Suprapubic skin (tissue), 4 donors: ENCODE data around the gene SERTAD1.

Experiments used
- CTCF ChIP-seq, 2 donors: fragments of 200-600 bp in 1 of 2; fragments of 450-650 bp in 1 of 2; sonication (generic) in 1 of 2; IDR thresholded peaks; one replicate each; pipeline ENCODE4 v1.5.1; 2016 to 2019; ENCODE audit warnings: antibody characterized with exemption in 2 of 2, mild to moderate bottlenecking in 1 of 2, moderate library complexity in 1 of 2
- EP300 ChIP-seq: sonication (generic); formaldehyde crosslinking; IDR thresholded peaks from one replicate; pipeline ENCODE4 v1.6.1; 2017; ENCODE audit warnings: antibody characterized with exemption
- POLR2A ChIP-seq, 2 donors: fragments of 450-650 bp; IDR thresholded peaks; one replicate each; pipeline ENCODE4 v1.6.1; 2017; ENCODE audit warnings: antibody characterized with exemption in 2 of 2, mild to moderate bottlenecking in 2 of 2, moderate library complexity in 2 of 2
- POLR2AphosphoS5 ChIP-seq, 3 donors: sonication (generic); formaldehyde crosslinking; IDR thresholded peaks; one replicate each; pipeline ENCODE4 v1.6.1; 2017; ENCODE audit warnings: antibody characterized with exemption in 3 of 3

DNA sequence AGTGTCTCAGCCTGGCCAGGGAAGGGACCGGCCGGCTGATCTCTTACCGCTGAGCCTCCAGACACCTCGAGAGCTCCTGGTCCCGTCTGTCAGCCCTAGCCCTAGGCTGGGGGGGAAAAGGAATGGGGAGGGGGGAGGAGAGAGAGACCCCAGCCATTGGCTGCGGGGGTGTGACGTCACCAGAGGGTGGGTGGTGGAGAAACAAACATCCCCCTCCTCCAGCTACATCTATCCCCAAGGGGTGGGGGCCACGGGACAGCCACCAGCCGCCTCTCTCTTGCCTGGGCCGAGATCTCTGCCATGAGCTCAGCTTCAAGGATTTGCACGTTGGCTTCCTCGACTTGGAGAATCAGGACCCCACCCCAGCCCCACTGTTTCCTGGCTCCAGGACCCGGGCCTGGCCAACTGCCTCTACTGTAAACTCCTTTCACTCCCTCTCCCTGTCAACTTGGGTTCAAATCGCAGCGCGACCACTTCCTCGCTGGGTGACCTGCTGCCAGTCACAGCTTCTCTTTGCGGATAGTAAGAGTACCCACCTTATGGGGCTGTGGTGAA is 12.4 kb downstream of the SERTAD1 start, which contains the start of gene PRX:
- no peak for TF ChIP-seq CTCF (IDR thresholded peaks at IDR 0.05)
- TF ChIP-seq EP300 = no peak
- no peak for TF ChIP-seq POLR2A (IDR thresholded peaks at IDR 0.05)
- TF ChIP-seq POLR2AphosphoS5 (IDR thresholded peaks at IDR 0.05) = no peak
